ENCODE results near the gene HOXA7. TPM values are rescaled to one million over a fixed set of nuclear protein-coding genes. Genes with fewer than 3 reads are reported as not detected.

HOXA7 gene
- total RNA-seq, 1 experiment from 2014 or later, result 0.56 TPM

GRCh38 chr7:27163288-27164044 lies 7.0 kb upstream of the HOXA7 start:
- H3K36me3 ChIP-seq (ENCODE audit: insufficient read depth, low read length, poor library complexity, severe bottlenecking), result no peaks in the 10 kb centered on the region
- peaks cover 61% of the 10 kb centered on the region for H3K27me3 ChIP-seq (replicated peaks; ENCODE audit: insufficient read depth, low read depth, low read length, poor library complexity)
- TF ChIP-seq CTCF (conservative IDR thresholded peaks at IDR 0.05; ENCODE audit: low read depth, low read length), result no peak
- TF ChIP-seq EZH2 (IDR thresholded peaks at IDR 0.05; ENCODE audit: borderline replicate concordance, low read depth, low read length, poor library complexity, severe bottlenecking), result no peak
- DNase-seq (ENCODE audit: low spot score), result no peak
- BruUV-seq (replicated peaks), result no TSS peak
- H3K9me3 ChIP-seq (ENCODE audit: low read depth, low read length, poor library complexity, severe bottlenecking), result no peaks in the 10 kb centered on the region
- no peak overlapping the region for H3K27ac ChIP-seq (ENCODE audit: low read depth, low read length, poor library complexity, severe bottlenecking)
- no peak overlapping the region for H3K4me3 ChIP-seq (ENCODE audit: low read depth, low read length, poor library complexity, severe bottlenecking)
- no peaks in the 10 kb centered on the region for H3K4me1 ChIP-seq (ENCODE audit: insufficient read depth, low read length, poor library complexity, severe bottlenecking)
- ChIA-PET CTCF (no interaction called here), POLR2A (ENCODE audit: low non-redundant PET) (no interaction called here)
- intact Hi-C loops (cut with micrococcal nuclease; ENCODE audit: unreplicated experiment), result loop anchor here (5.0 to 10.0 kb wide), 2 partner anchors 796 to 1269 kb away; no protein-coding TSS in a partner anchor

- ChIA-PET CTCF (no interaction called here), POLR2A (ENCODE audit: low non-redundant PET) (no interaction called here)
- BruUV-seq (replicated peaks), result no TSS peak
- Histone ChIP-seq H3K36me3 (ENCODE audit: insufficient read depth, low read length, poor library complexity, severe bottlenecking) (no peaks in the 10 kb centered on the region), H3K9me3 (ENCODE audit: low read depth, low read length, poor library complexity, severe bottlenecking) (no peaks in the 10 kb centered on the region), H3K27me3 (replicated peaks; ENCODE audit: insufficient read depth, low read depth, low read length, poor library complexity) (peaks cover 61% of the 10 kb centered on the region), H3K4me3 (ENCODE audit: low read depth, low read length, poor library complexity, severe bottlenecking) (no peak overlapping the region), H3K4me1 (ENCODE audit: insufficient read depth, low read length, poor library complexity, severe bottlenecking) (no peaks in the 10 kb centered on the region), H3K27ac (ENCODE audit: low read depth, low read length, poor library complexity, severe bottlenecking) (no peak overlapping the region)
- intact Hi-C loops (cut with micrococcal nuclease; ENCODE audit: unreplicated experiment), result loop anchor here (5.0 to 10.0 kb wide), 2 partner anchors 795 to 1268 kb away; no protein-coding TSS in a partner anchor
- TF ChIP-seq EZH2 (IDR thresholded peaks at IDR 0.05; ENCODE audit: borderline replicate concordance, low read depth, low read length, poor library complexity, severe bottlenecking), result no peak
- no peak for TF ChIP-seq CTCF (conservative IDR thresholded peaks at IDR 0.05; ENCODE audit: low read depth, low read length)
- no peak for DNase-seq (ENCODE audit: low spot score)
Observed at GRCh38 chr7:27162561-27163287, 6.2 kb upstream of the HOXA7 start.

GRCh38 chr7:27161721-27162560 lies 5.5 kb upstream of the HOXA7 start:
- no peak for TF ChIP-seq EZH2 (IDR thresholded peaks at IDR 0.05; ENCODE audit: borderline replicate concordance, low read depth, low read length, poor library complexity, severe bottlenecking)
- TF ChIP-seq CTCF (conservative IDR thresholded peaks at IDR 0.05; ENCODE audit: low read depth, low read length), result no peak
- Histone ChIP-seq H3K36me3 (ENCODE audit: insufficient read depth, low read length, poor library complexity, severe bottlenecking) (no peaks in the 10 kb centered on the region), H3K9me3 (ENCODE audit: low read depth, low read length, poor library complexity, severe bottlenecking) (no peaks in the 10 kb centered on the region), H3K4me1 (ENCODE audit: insufficient read depth, low read length, poor library complexity, severe bottlenecking) (no peaks in the 10 kb centered on the region), H3K4me3 (ENCODE audit: low read depth, low read length, poor library complexity, severe bottlenecking) (no peak overlapping the region), H3K27me3 (replicated peaks; ENCODE audit: insufficient read depth, low read depth, low read length, poor library complexity) (peaks cover 61% of the 10 kb centered on the region), H3K27ac (ENCODE audit: low read depth, low read length, poor library complexity, severe bottlenecking) (no peak overlapping the region)
- no peak for DNase-seq (ENCODE audit: low spot score)
- BruUV-seq (replicated peaks), result no TSS peak
- ChIA-PET POLR2A (ENCODE audit: low non-redundant PET) (no interaction called here), CTCF (interaction anchor here (0.6 to 1.7 kb wide), 7 partner anchors 48 to 793 kb away, joined by 3 to 14 read pairs (median 6); no protein-coding TSS in a partner anchor)
- intact Hi-C loops (cut with micrococcal nuclease; ENCODE audit: unreplicated experiment), result loop anchor here (2.0 to 10.0 kb wide), 3 partner anchors 479 to 1267 kb away; no protein-coding TSS in a partner anchor

Data from A673 (cell line).